GM23338 (cell line): ENCODE data around the gene NUP50.

Source experiments
- CREB1 ChIP-seq: fragments of 250-450 bp; sonication (Bioruptor Pico); IDR thresholded peaks from 2 replicates; pipeline ENCODE4 v1.5.0; 2020; ENCODE audit warnings: low read depth, mild to moderate bottlenecking, moderate library complexity
- CTCF ChIP-seq, 2 experiments: fragments of 200-600 bp in 1 of 2; sonication (generic) in 1 of 2; conservative IDR thresholded peaks; 2 replicates each; pipeline versions ENCODE4 v1.5.1 to v1.6.1; 2016 to 2017; ENCODE audit warnings: antibody characterized with exemption in 2 of 2, low read depth in 2 of 2, mild to moderate bottlenecking in 2 of 2, moderate library complexity in 1 of 2
- EZH2 ChIP-seq: fragments of 200-600 bp; sonication (generic); IDR thresholded peaks from one replicate; pipeline ENCODE4 v1.8.0; 2017; ENCODE audit warnings: antibody characterized with exemption, mild to moderate bottlenecking, low read depth; ENCODE audit not compliant: unreplicated experiment
- EZH2phosphoT487 ChIP-seq: fragments of 200-600 bp; sonication (generic); IDR thresholded peaks from one replicate; pipeline ENCODE4 v1.8.1; 2018; ENCODE audit warnings: antibody characterized with exemption; ENCODE audit not compliant: unreplicated experiment
- POLR2AphosphoS5 ChIP-seq: IDR thresholded peaks from 2 replicates; pipeline ENCODE4 v1.6.1; 2016; ENCODE audit warnings: antibody characterized with exemption, low read depth
- REST ChIP-seq: IDR thresholded peaks from one replicate; pipeline ENCODE4 v1.6.1; 2018; ENCODE audit warnings: antibody characterized with exemption; ENCODE audit not compliant: unreplicated experiment

- TF ChIP-seq CTCF (conservative IDR thresholded peaks at IDR 0.05; ENCODE audit: low read depth in 2 of 2) (no peak), POLR2AphosphoS5 (no peak), EZH2 (no peak), CREB1 (CRISPR knock-in tag) (no peak), EZH2phosphoT487 (no peak), REST (no peak)
Measured at GRCh38 chr22:45226503-45227186, 62.9 kb downstream of the NUP50 start.
